Gastrocnemius medialis (tissue), 4 donors: Measurements from ENCODE around the gene CD300H.

ENCODE experiments used
- CTCF ChIP-seq, 5 experiments: fragments of 450-650 bp in 3 of 5; fragments of 200-600 bp in 2 of 5; sonication (generic) in 2 of 5; IDR thresholded peaks in 4 of 5; conservative IDR thresholded peaks in 1 of 5; 1 replicate in 4 of 5; 2 replicates in 1 of 5; pipeline ENCODE4 v1.5.1; 2016 to 2019; ENCODE audit warnings: antibody characterized with exemption in 5 of 5, mild to moderate bottlenecking in 3 of 5, moderate library complexity in 3 of 5
- POLR2A ChIP-seq, 2 donors: fragments of 450-650 bp; IDR thresholded peaks; one replicate each; pipeline ENCODE4 v1.6.1; 2017; ENCODE audit warnings: antibody characterized with exemption in 2 of 2, mild to moderate bottlenecking in 2 of 2, moderate library complexity in 2 of 2

GRCh38 chr17:74546586-74546985, 20.7 kb downstream of the CD300H start:
- no peak for TF ChIP-seq POLR2A (IDR thresholded peaks at IDR 0.05)
- TF ChIP-seq CTCF (IDR thresholded peaks at IDR 0.05 in 4 of 5, conservative IDR thresholded peaks at IDR 0.05 in 1 of 5): no peak
